HG03139 (cell line): ENCODE results near the gene DNAAF8.

Experiments used
- ATAC-seq: cut with Tn5 transposase; IDR thresholded peaks from one replicate; pipeline ENCODE4 v1.9.1; 2021; ENCODE audit not compliant: unreplicated experiment

DNAAF8 gene

GRCh38 chr16:4750896-4751295 lies 16.6 kb downstream of the DNAAF8 start:
- no peak for ATAC-seq

GRCh38 chr16:4752351-4753100 lies 18.2 kb downstream of the DNAAF8 start:
- ATAC-seq, result no peak

- ATAC-seq, result no peak
These were observed 18.9 kb downstream of the DNAAF8 start for GRCh38 chr16:4753227-4753626.

GRCh38 chr16:4754865-4755264 lies 20.5 kb downstream of the DNAAF8 start:
- ATAC-seq, result no peak

GRCh38 chr16:4755687-4756086 lies 21.4 kb downstream of the DNAAF8 start:
- ATAC-seq, result no peak

GRCh38 chr16:4760221-4760910 lies 26.0 kb downstream of the DNAAF8 start:
- ATAC-seq, result no peak

- ATAC-seq, result no peak
These were observed 27.9 kb downstream of the DNAAF8 start for GRCh38 chr16:4762205-4762604.

- no peak for ATAC-seq
These were observed 29.5 kb downstream of the DNAAF8 start for GRCh38 chr16:4763791-4764190.

- ATAC-seq, result no peak
These were observed 31.5 kb downstream of the DNAAF8 start for GRCh38 chr16:4765511-4766474.

- peak; percentile 67 for ATAC-seq
These were observed 32.7 kb downstream of the DNAAF8 start, which contains the start of gene ZNF500 for GRCh38 chr16:4766875-4767628. ZNF500 (minus strand) TSS chr16:4767162; CDS start chr16:4765978, 1,184 bp downstream.

GRCh38 chr16:4767872-4768548 lies 33.7 kb downstream of the DNAAF8 start:
- no peak for ATAC-seq

- peak; percentile 67 for ATAC-seq
These were observed 34.4 kb downstream of the DNAAF8 start for GRCh38 chr16:4768549-4769305.

GRCh38 chr16:4769306-4769638 lies 34.9 kb downstream of the DNAAF8 start:
- ATAC-seq, result no peak

- ATAC-seq, result no peak
These were observed 37.3 kb downstream of the DNAAF8 start for GRCh38 chr16:4771646-4772045.

- no peak for ATAC-seq
These were observed 38.0 kb downstream of the DNAAF8 start for GRCh38 chr16:4772351-4772750.

GRCh38 chr16:4775005-4775404 lies 40.7 kb downstream of the DNAAF8 start:
- ATAC-seq, result no peak

- ATAC-seq, result no peak
These were observed 41.9 kb downstream of the DNAAF8 start for GRCh38 chr16:4776141-4776705.

- no peak for ATAC-seq
These were observed 43.2 kb downstream of the DNAAF8 start for GRCh38 chr16:4777339-4778049.

- ATAC-seq, result no peak
These were observed 43.7 kb downstream of the DNAAF8 start for GRCh38 chr16:4778050-4778392.
